HG02623 (cell line): ENCODE results near the gene LRRC1.

ENCODE experiments used
- ATAC-seq: cut with Tn5 transposase; IDR thresholded peaks from one replicate; pipeline ENCODE4 v1.9.1; 2021; ENCODE audit warnings: moderate library complexity; ENCODE audit not compliant: unreplicated experiment

Gene LRRC1

DNA sequence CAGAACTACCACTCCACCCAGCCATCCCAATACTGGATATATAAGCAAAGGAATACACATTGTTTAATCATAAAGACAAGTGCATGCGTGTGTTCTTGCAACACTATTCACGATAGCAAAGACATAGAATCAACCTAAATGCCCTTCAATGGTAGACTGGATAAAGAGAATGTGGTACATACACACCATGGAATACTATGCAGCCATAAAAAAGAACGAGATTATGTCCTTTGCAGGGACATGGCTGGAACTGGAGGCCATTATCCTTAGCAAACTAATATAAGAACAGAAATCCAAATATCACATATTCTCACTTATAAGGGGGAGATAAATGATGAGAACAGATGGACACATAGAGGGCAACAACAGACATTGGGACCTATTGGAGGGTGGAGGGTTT is 156.6 kb downstream of the LRRC1 start:
- no peak for ATAC-seq

DNA sequence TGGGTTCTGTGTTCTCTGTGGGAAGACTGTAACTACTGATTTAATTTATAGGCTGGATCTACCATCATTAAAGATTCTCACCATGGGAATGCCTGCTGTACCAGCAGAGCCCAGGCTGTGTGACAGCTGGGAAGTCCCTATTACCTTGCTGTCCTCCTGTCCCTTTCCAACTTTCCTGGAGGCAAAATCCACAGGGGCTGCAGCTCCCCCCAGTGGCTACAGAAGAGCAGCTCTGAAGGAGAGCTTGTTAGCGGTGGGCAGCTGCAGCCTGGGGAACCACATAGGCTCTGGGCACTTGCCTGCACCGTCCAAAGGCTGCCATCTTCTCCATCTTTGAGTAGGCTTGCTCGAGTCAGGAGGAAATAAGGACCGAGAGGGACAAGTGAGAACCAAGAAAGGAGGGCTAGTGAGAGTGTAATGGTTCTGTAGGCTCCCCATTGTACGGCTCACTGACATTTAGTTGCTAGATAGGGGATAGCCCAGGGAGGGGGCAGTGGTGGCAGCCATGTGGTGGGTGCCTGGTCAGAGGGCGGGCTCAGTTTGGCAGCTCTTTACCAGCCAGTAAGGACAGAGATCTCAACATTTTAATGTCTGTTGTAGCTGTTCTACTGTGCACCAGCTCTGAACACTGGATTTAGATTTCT is 161.4 kb downstream of the LRRC1 start:
- ATAC-seq: peak; percentile 86

DNA sequence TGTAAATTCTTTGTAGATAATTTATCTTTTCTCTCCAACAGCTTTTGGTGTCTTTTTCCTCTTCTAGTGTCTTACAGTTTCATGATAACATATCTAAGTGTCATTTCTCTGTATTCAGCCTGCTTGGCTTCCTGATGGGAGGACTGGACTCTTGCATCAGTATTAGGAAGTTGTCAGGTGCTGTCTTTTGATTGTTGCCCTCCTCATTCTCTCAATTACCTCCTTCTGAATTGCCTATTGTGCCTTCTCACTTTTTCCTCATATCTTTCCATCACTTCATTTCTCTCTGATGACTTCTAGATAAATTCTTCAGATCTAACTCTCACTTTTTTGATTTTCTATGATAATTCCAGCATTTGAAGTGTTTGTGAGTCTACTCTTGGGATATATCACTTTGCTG is 162.0 kb downstream of the LRRC1 start:
- no peak for ATAC-seq

DNA sequence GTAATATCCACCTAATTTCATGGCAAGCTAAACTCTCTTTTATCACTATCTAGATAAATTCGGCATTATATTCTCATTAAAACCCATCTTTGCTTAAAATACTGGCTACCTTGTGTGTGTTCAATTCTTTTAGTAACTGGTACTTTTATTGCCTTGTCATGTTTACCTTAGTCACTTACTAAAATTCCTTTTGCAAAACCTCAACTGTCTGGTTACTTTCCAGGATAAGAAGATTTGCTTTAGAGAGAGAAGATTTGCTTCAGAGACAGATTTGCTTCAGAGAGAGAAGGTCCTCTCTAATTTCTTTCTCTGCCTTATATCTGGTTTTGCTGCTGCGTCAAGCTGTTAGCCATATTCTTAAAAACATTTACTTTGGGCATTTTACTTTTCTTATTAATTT is 164.9 kb downstream of the LRRC1 start:
- ATAC-seq: no peak

DNA sequence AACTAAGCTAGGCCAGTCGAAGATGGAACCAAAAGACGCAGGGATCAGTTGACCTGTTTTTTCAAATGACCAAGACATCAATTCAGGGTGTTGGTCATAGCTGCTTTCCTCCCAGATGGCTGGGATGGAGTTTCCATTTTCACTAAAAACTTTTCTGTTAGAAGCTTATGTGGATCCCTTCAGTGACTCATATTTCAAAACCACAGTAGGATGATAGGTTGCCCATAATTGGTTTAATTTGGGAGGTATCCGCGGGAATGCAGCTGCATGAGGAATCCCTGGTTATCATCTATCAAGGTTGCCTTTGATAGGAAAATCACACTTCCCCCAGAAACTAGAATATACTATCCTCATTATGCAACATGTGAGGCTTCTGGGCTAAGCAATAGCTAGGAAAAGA is 165.5 kb downstream of the LRRC1 start:
- no peak for ATAC-seq

DNA sequence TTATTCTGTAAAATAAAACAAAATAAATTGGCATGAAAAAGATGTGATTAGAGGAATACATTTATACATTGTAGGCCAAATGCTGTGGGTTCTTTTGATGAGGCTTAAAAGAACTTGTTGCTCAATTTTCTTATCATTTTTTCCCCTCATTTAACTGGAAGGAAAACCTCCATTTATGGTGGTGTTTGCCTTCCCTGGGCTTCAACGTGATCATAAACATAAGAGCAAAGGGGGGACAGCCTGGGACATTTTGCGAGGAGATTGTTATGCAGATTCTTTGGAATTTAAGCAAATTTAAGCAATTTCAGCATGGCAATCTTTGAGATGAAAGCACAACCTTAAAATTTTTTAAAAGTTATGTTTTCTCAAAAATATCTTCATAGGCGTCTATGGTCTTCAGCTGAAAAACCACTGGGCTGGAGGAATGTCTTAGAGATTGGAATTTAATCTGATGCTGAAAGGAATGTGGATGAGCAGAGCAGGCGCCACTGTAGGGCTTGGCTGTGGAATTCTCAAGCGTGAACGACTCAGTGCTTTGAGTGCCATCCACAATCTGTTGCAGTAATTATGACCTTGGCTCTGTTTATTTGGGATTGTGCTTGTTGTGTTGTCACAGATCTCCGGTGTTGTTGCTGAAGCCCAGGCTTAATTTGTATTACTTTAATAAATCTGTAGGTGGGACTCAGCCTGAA is 167.0 kb downstream of the LRRC1 start:
- no peak for ATAC-seq

DNA sequence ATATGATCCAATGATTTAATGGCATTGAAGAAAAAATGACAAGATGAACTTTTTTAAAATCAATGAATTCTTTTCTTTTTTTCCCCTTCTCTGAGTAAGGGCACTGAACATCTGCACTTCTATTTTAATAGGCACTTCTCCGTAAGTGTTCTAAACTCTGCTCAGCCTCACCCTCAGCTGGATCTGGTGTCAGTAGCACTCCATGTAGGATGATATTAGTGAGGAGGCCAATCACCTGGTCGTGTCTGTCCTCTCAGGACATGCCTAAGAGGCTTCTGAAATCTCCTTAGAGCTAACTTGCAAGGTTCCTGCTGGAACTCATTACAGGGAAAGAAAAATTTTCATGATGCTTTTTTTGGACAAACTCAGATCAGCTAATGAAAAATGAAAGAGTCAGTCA is 167.8 kb downstream of the LRRC1 start:
- ATAC-seq: no peak

DNA sequence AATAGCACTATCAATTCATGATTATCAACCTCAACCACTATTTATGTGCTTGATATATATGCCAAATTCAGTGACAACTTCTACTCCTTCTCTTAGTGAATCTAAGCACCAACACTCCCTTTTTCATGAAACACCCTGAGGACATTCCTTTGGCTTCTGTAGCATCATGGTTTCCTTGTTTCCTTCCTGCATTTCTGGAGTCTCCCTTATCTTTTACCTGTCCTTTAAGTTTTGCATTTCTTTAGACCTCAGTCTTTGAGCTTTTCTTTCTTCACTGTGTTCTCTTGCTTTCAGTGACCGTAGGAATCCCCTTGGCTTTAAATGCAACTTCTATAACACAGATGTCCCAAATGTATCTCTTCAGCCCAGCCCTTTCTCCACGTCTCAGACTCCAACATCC is 172.6 kb downstream of the LRRC1 start:
- ATAC-seq: no peak
